ENCODE data around the gene ZNF71. TPM values are rescaled to one million over a fixed set of nuclear protein-coding genes. Genes with fewer than 3 reads are reported as not detected.
A peak's percentile ranks its signal among the peaks of the same experiment; 100 is the strongest.

The ZNF71 gene
- polyA plus RNA-seq (ENCODE audit: insufficient read length in 10 of 10): 1 to 10 TPM; 6.3 to 8.3 (median 7.2) TPM
- long read RNA-seq, donor 1, full-length matches to known transcripts: 6 of 6 reads
- long read RNA-seq, donor 1, partial matches to known transcripts: 0 of 6 reads
- long read RNA-seq, donor 1, other reads (novel, unspliced or antisense): 0 of 6 reads
- long read RNA-seq, donor 2, full-length matches to known transcripts: 5 of 5 reads
- long read RNA-seq, donor 2, partial matches to known transcripts: 0 of 5 reads
- long read RNA-seq, donor 2, other reads (novel, unspliced or antisense): 0 of 5 reads
- long read RNA-seq, donor 3: 0 reads
- long read RNA-seq, donor 4, full-length matches to known transcripts: 1 of 1 reads
- long read RNA-seq, donor 4, partial matches to known transcripts: 0 of 1 reads
- long read RNA-seq, donor 4, other reads (novel, unspliced or antisense): 0 of 1 reads
- long read RNA-seq, donor 5, full-length matches to known transcripts: 4 of 4 reads
- long read RNA-seq, donor 5, partial matches to known transcripts: 0 of 4 reads
- long read RNA-seq, donor 5, other reads (novel, unspliced or antisense): 0 of 4 reads
- long read RNA-seq, donor 6, full-length matches to known transcripts: 3 of 3 reads
- long read RNA-seq, donor 6, partial matches to known transcripts: 0 of 3 reads
- long read RNA-seq, donor 6, other reads (novel, unspliced or antisense): 0 of 3 reads
- long read RNA-seq, donor 7: 0 reads
- long read RNA-seq, donor 8: 0 reads
- long read RNA-seq, donor 9: 0 reads

GRCh38 chr19:56594783-56595547 is at the start of gene ZNF71:
TSS of gene ZNF71 (plus strand) at chr19:56595302. CDS start at chr19:56601559, 6,257 bp downstream.
- peak; percentile 83 to 97 (median 91) for DNase-seq

- no peak for DNase-seq
These were observed 47.6 kb upstream of the ZNF71 start for GRCh38 chr19:56547535-56547934.

- DNase-seq: no peak
These were observed 40.7 kb upstream of the ZNF71 start for GRCh38 chr19:56554272-56554869.

- no peak for DNase-seq
These were observed 32.3 kb upstream of the ZNF71 start for GRCh38 chr19:56562766-56563165.

- no peak for DNase-seq
These were observed 28.2 kb upstream of the ZNF71 start for GRCh38 chr19:56566904-56567273.

GRCh38 chr19:56567274-56568120 is 27.6 kb upstream of the ZNF71 start, which contains the start of gene ZNF470:
TSS of gene ZNF470 (plus strand) at chr19:56567468. CDS start at chr19:56570312, 2,844 bp downstream.
- peak; percentile 92 to 98 (median 94) for DNase-seq

GRCh38 chr19:56572589-56572988 is 22.5 kb upstream of the ZNF71 start:
- no peak for DNase-seq

GRCh38 chr19:56573914-56574313 is 21.2 kb upstream of the ZNF71 start:
- no peak for DNase-seq

GRCh38 chr19:56577719-56578602 is 17.1 kb upstream of the ZNF71 start:
- no peak for DNase-seq

- no peak for DNase-seq
These were observed 688 bp upstream of the ZNF71 start for GRCh38 chr19:56594446-56594782.

- DNase-seq: peak in 1 of 3 donors; percentile 7
These were observed 422 bp downstream of the ZNF71 start for GRCh38 chr19:56595548-56595899.

- no peak for DNase-seq
These were observed 1.6 kb downstream of the ZNF71 start for GRCh38 chr19:56596676-56597075.

GRCh38 chr19:56597696-56598095 is 2.6 kb downstream of the ZNF71 start:
- DNase-seq: no peak

GRCh38 chr19:56601375-56601774 is 6.3 kb downstream of the ZNF71 start:
- DNase-seq: no peak

- no peak for DNase-seq
These were observed 8.7 kb downstream of the ZNF71 start for GRCh38 chr19:56603829-56604228.

GRCh38 chr19:56608274-56608964 is 13.3 kb downstream of the ZNF71 start:
- DNase-seq: no peak

GRCh38 chr19:56611288-56611687 is 16.2 kb downstream of the ZNF71 start:
- DNase-seq: no peak

GRCh38 chr19:56612737-56613136 is 17.6 kb downstream of the ZNF71 start:
- DNase-seq: no peak

GRCh38 chr19:56613639-56614038 is 18.5 kb downstream of the ZNF71 start:
- no peak for DNase-seq

All from muscle of back (tissue), 13 donors.